Measurements from ENCODE around the gene DDC.

The DDC gene

DNA sequence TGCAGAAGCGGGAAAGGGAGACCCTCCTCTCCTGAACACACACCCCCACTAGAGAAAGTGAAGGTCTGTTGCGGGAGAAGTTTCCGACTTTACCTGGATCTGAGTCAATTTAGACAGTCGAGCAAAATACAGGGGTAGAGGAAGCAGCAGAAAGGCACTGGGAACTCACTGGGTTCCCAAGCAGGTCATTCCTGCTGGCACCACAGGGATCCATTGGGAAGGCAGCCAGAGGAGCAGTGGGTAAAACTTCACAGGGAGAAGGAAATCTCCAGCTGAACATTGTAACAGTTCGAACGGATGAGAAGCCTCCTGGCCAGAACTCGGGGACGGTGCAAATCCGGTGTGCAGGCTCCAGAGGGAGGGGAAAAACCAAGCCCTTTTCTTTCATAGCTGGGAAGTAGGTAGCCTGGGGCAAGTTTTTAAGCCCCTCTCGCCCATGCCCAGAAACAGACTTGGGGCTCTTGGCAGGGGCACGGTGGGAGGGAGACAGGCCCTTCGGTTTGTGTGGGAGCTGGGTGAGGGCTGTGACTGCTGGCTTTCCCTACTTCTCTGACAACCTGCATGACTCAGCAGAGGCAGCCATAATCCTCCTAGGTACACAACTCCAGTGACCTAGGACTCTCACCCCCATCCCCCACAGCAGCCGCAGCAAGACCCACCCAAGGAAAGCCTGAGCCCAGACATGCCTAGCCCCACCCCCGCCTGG is 51.9 kb downstream of the DDC start:
- DNase-seq: no peak

DNA sequence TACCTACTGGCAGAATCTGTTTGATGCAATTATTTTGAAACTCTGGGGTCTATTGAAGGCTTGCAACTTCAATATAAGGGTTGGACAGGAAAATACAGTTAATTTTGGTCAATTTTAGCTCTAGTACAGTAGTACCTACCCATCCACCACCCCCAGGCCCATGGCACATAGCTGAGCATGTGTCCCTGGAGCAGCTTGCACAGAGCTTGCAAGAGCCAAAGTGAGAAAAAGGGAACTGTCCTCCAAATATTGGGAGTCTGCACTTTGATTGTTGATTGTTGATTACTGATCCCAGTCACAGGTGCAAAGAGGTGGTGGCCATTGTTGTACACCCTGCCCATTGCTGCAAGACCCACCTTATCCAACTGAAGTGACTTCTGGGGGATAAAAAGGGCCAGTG is 52.8 kb downstream of the DDC start:
- no peak for DNase-seq

DNA sequence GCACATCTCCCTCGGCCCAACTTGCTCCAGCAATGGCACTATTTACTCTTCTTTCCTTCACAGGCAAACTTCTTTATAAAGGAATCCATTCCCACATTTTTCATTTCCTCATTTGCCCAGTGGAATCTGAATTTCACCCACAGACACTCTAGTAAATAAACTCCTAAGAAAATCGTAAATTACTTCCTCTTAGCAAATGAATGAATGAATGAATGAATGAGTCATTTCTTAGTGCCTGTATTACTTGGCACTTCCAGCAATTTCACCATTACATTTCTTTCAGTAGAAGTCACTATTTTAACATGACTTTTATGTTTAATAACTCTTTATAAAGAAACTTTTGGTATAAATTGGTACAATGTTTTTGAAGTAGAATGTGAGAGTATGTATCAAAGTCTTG is 55.7 kb downstream of the DDC start:
- DNase-seq: no peak

DNA sequence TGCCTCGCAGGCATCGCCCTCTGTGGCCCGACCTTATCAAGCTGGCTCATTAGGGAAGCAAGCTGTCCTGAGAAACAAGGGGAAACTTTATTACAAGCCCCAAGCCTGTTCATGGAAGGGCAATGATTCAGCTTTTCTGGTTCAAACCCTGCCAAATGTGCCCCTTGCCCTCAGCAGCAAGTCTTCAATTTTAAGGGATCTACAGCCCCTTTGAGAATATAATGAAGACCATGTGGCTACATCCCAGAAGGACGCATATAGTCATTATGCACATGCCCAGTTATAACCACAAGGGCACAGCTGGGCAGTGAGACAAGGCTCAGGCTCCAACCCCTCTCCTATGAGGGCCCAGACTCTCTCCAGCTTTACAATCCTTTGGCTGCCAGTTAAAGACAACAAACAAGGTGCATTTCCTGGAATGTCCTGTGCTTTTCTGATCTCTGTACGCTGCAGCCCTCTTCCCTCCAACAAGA is 56.7 kb downstream of the DDC start:
- no peak for DNase-seq

DNA sequence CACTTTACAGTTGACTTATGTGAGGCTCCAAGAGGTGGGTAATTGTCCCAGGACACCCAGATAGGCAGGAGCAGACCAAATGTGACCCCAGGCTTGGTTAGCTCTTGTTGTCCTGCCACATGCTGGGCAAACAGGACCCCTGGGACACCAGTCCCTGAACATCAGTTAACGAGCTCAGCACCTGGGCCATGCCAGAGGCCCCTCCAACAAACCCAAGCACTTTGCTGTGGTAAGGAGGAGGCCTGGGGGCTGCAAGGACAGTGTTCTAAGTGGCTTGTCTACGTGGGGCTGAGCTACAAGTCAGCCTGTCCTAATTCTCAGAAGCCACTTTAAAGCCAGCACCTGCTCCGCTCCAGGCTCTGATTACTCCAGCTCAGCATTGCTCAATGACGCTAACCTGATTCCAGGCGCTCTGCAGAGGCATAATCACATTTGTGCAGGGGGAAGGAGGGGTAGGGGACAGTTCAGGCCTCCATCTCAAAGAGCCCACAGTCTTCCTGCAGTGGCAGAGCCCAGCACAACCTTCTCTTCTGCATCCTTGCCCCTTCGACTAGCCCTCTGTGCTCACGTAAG is 57.2 kb downstream of the DDC start:
- DNase-seq: no peak

DNA sequence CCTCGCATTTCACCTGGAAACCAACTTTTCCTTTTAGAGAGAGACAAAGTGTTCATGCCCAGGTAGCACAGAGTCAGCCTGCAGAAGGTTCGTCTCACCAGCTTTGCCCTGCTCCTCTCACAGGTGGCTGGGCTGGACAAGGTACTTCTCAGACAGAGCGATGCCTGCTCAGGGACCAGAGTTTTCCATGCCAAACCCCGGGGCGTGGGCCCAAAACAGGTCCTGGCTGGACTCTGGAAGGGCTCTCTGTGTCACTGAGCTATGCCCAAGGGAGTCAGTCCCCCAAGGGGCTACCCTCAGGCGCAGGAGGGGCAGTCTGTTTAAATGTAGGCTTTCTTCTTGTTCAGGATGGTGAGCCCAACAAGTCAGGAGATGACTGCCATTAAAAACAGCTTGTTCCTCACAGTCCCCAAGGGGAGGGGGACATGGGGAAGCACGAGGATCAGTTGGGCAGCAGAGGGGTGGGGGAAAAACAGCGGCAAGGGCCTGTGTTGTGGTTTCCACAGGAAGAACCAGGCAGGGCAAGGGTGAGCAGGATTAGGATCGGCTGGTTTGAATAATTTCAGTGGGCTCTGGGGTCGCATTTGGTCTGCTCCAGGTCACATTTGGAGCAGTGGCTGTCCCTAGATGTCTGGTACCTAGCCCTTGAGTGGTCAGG is 59.5 kb downstream of the DDC start:
- DNase-seq: no peak

DNA sequence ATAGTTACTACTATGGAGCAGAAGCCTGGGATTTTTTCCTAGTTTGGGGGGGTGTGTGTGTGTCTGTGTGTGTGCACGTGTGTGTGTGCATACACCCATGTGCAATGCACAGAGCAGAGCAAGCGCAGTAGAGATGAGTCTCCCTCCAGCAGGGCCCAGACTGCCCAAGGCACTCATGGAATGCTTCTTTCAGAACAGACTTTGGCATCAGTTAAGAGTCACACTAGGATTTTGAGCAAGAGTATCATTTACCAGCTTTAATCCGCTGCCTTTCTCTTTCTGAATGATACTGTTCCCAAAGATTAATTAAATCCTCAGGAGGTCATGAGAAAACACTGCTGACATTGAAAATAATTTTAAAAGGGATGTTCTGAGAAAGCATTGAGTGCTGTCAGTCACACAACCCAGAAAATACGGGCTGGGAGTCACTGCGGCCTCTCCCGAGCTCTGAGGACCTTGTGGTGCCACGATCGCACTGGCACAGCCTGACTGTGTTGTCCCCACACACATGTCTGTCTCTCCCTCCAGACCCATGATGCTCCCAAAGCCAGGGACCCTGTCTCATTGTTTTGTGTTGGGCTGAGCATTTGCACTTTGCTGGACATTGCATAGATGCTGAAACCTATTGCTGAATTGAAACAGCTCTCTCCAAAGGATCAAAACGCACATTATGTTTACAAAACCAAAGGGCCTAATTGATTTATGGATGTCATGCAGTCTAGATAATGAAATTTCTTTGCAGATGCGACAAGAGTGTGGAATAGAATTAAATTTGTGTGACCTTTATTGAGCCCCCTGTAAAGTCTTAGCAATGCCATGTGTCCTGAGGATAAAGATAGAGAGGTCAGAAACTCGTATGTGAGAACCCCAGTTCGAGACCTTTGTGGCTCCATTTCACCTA is 60.3 kb downstream of the DDC start:
- DNase-seq: no peak

DNA sequence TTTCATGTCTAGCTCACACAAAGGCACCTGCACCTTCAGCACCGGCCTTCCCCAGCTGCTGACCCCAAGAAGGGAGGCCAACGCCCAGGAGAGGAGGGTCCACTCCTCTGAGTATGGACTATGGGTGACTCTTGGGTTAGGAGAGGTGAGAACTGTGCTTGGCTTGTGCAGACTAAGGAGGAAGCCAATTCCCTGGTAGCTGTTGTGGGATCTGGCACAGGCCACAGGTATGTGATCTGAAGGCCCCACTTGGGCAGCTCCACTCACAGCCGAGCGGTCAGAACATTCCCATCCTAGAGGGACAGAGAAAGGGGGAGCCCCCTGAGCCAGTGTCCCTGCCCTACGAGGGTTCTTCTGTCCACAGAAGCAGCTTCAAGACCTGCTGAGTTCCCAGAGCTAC is 62.3 kb downstream of the DDC start:
- DNase-seq: no peak

DNA sequence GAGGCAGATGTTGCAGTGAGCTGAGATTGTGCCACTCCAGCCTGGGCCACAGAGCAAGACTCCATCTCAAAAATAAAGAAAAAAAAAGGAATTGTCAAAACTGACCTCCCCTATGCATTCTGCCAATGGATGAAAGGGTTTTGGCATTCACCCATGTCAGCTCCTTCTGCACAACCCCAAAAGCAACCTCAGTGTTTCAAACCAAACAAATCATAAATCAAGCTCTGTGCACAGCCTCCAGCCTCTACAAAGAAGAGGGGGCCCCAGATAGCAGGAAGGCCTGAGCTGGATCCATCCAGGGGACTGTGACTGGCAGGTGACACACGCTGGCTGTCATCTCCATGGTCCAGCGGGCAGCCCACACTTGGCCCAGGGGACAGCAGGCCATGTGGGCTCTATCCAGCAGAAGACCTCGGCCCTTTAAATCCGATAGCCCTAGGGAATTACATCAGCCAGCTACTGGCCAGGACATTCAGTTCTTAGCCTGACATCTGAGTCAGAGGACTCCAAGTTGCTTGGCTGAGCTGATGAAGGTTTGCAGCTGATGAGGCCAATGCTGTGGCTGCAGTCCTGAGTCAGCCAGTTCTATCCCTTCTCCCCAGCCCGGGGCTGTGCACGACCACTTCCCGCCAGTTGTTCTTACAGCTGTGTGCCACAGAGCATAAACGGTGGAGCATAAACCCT is 63.1 kb downstream of the DDC start:
- DNase-seq: peak; percentile 41

DNA sequence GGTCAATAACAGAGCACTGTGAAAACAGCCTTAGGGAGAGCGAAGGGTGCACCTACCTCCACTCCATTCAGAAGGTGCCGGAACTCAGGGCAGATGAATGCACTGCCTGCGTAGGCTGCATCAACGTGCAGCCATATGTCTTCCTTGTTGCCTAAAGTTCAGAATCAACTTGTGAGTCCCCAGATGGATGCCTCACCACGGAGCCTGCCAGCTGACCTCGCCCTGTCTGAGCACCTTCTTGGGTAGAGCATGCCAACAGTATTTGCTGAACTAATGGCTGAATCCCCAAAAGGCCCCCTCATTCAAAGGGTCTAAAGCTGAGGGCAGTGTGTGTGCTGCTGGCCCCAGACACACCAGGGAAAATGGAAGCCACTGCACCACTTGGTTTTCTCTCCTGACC is 66.1 kb downstream of the DDC start:
- DNase-seq: no peak

DNA sequence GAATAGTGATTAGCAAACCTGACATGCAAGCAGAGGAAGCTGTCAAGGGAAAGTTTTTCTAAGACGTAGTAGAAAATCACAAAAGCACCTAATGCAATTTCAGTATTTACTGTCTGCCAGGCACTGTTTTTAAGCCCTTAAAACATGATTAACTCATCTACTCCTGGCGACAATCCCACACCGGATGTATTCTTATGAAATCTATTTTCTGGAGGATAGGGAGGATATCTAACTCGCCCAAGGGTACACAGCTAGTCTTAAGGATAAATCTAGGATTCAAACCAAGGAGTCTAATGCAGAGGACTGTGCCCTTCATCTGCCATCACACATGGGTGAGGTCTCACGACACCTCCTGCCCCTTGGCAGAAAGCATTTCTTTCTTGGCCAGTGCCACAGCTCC is 67.2 kb downstream of the DDC start:
- no peak for DNase-seq

DNA sequence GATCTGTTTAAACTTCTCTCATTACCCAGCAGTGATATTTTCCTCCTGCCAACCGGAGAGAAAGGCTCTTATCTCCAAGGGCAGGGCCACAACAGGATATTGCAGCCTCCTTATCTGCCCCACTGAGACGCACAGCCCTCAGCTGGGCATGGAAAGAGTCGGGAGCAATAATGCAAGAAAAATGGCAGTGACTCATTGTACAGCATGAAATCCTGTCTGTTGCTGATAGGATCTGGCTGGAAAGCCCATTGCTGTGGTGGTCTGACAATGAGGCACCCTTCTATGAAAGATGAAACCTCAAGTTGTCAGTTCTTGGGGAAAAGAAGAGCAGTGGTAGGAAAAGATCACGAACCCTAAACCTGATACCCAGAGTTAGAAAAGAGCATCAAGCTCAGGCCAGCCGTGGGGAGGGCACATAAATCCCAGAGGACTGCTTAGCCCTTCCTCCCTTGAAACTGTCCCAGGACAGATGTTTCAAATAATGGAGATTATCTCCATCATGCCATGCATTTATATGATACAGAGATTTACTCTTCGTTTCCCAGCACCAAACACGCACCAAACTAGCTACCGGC is 68.0 kb downstream of the DDC start:
- no peak for DNase-seq

DNA sequence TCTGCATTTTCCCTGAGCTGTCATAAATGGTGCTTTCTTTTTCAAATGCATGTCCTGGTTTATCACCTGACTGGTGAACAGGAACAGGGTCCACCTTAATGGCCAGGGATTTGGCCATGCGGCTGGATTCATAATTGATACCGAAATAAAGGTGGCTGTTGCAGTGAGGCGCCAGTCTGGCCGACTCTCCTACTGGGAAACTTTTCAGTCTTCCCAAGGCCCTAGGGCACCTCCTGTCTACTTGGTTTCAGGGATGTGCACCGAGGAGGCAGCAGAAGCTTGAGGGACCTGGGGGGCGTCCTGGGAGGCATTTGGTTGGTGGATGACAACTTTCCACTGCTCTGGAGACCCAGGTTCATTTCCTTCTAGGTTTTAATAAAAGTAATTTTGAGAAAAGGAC is 68.6 kb downstream of the DDC start:
- no peak for DNase-seq

DNA sequence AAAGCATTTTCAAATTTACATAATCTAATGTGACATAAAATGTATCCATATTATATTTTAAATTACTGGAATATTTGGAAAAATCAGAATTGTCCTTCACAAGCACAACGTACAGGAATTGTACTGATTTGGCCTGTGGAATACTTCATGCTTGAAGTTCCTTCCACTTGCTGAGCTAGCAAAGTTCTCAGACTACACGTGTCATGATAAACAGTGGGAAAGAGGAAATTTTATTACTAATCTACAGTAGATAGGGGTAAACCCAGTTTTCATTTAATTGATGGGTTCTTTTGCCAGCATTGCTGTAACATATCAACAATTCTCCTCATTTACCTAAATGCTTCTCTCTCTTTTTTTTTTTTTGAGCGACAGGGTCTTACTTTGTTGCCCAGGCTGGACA is 69.5 kb downstream of the DDC start:
- DNase-seq: no peak

DNA sequence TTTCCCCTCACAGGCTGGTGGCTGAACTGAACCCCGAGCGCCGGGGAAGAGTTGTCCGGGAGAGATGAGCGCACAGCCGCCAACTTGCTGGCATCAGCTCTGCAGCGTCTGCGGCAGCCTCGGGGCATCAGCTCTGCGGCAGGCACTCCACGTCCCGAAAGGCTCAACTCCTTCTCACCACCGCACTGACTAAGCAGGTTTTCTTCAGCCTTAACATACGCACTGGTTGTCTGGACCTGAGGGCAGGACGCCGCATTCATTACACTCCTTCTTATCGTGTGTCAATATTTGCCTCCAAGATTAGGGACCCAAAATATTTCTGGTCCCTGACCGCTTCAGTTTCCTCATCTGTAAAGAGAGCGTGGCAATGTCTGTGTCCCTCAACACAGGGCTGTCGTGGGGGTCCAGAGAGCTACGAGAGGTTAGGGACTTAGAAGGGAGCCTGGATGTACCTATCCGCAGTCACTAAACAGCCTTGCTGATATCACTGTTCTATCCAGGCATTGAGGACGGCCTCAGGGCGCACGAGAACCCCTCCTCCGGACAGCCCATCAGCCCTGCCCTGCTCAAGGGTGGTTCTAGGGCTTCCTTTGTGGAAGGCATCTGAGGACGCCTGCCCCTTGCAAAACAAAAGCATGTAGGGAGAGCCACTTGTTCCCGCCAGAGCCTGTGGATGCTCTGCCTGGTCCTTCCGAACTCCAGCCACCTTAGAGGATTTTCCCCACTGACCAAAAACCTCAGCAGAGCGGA is 72.3 kb downstream of the DDC start:
- no peak for DNase-seq

DNA sequence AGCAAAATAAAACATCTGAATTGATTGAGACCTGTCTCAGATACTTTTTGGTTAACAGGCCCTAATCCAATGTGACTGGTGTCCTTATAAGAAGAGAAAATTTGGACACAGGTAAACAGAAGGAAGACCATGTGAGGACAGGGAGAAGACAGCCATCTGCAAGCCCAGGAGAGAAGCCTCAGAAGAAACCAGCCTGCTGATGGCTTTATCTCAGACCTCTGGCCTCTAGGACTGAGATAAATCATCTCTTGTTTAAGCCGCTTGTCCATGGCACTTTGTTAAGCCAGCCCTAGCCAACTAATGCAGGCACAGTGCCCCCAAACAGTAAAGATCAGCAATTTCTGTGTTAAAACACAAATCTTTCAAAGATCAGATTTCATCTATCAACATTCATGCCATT is 73.3 kb downstream of the DDC start:
- DNase-seq: no peak

DNA sequence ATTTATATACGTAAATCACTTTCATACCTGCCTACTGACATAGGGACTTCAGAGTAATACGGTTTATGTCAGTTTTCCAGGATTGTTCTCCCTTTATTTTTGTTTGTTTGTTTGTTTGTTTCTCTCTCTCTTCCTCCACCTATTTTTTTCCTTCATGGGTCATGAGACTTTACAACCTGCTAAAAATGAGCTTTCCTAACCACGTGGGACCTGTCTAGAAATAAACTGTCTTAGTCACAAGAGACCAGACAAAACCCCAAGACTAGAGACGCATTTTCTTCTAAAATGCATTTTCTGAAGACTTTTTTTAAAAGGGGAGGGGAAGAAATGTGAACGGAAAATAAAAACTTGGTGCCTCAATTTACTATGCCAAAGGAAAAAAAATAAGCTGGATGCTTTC is 74.0 kb downstream of the DDC start:
- no peak for DNase-seq

DNA sequence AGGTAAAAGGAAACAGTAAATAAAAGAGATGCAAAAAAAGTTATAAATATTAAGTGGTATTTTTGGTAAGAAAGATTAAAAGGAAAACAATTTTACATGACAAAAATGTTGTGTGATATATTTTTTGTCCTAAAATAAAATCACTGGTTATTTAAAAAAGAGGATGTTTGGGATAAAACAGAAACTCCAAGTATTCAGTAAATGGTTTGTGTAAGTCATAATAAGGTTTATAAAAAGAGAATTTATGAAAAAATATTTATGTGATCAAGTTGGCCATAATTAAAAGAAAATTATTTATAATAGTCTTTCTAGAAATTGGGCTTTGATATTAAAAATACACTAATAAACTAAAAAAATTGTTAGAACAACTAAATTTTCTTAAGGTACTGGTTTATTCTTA is 76.8 kb downstream of the DDC start:
- no peak for DNase-seq

DNA sequence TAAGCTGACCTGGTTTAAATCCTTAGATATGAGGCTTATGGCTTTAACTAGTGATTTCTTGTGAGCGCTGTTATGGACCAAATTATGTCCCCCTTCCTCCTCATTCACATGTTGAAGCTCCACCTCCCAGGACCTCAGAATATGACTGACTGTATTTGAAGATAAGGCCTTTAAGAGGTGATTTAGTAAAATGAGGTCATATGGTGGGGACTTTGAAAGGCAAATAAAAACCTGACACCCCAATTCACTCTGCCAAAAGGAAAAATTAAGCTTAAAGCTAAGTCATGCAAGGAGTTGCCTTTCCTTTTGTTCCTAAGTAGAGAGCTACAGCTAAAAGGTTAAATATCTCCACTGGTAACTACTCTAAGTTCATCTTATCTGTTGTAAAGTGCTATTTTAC is 78.7 kb downstream of the DDC start:
- no peak for DNase-seq

DNA sequence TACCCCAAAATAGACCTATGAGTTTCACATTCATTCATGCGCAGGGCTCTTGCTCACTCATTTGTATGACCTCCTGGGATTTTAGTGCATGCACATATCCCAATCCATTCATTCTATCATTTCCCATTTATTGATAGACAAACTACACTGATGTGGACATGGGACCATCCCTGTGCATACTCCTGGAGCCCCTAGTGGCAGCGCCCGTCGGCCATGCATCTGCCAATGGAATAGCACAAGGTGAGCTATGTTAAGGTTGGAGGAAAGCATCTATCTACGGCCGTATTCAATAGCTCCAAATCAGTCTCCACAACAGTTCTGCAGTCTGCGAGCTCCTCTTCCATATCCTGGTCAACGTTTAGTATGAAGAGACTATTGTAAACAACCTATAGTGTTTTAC is 83.3 kb downstream of the DDC start:
- no peak for DNase-seq

DNA sequence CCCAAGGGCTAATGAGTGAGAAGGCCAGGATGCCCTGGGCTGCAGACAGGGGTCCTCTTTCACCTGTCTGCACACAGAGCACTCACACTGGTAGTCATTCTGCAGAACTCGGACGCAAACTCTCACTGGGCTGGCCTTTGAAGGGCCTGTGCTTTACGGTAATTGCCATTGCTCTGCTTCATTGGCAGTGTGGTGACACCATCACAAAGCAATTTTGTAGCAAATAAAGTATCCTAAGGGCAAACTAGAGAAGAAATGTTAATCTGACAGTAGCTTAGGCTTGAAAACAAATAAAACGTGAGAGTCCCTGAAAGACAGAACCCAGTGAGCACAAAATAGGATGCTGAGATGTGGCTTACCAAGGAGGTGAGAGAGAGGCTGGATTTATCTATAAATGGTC is 84.4 kb downstream of the DDC start:
- DNase-seq: no peak

All from kidney glomerular epithelial cell (primary cell).